ENCODE data around the gene ACAD8.
A peak's percentile ranks its signal among the peaks of the same experiment; 100 is the strongest.
"Not testable (repeated sequence)": the region's sequence is repeated elsewhere in the genome, so short reads cannot be mapped to it uniquely, and the experiment has no call there.

The ACAD8 gene

GRCh38 chr11:134267966-134268365 lies 14.6 kb downstream of the ACAD8 start:
- DNase-seq: no peak

GRCh38 chr11:134270250-134270714 lies 16.9 kb downstream of the ACAD8 start:
- peak in 1 of 2 experiments; percentile 12 for DNase-seq

GRCh38 chr11:134271978-134272377 lies 18.6 kb downstream of the ACAD8 start:
- no peak for DNase-seq

- DNase-seq: peak; percentile 21 to 34
These were observed 19.3 kb downstream of the ACAD8 start for GRCh38 chr11:134272381-134273316.

- DNase-seq: no peak
These were observed 19.9 kb downstream of the ACAD8 start for GRCh38 chr11:134273317-134273712.

- DNase-seq: no peak
These were observed 21.8 kb downstream of the ACAD8 start for GRCh38 chr11:134275188-134275533.

- no peak for DNase-seq
These were observed 22.4 kb downstream of the ACAD8 start, which contains the start of gene GLB1L3 for GRCh38 chr11:134275534-134276395. GLB1L3 (plus strand) TSS chr11:134276379; CDS start chr11:134276741, 362 bp downstream.

- no peak for DNase-seq
These were observed 23.2 kb downstream of the ACAD8 start for GRCh38 chr11:134276396-134277182.

GRCh38 chr11:134277183-134278001 lies 24.0 kb downstream of the ACAD8 start:
- no peak for DNase-seq

- no peak for DNase-seq
These were observed 25.0 kb downstream of the ACAD8 start for GRCh38 chr11:134278356-134278755.

GRCh38 chr11:134281635-134282034 lies 28.3 kb downstream of the ACAD8 start:
- not testable (repeated sequence) for DNase-seq

- DNase-seq: no peak
These were observed 29.0 kb downstream of the ACAD8 start for GRCh38 chr11:134282121-134283045.

GRCh38 chr11:134283461-134284230 lies 30.3 kb downstream of the ACAD8 start:
- DNase-seq: no peak

GRCh38 chr11:134284349-134284748 lies 31.0 kb downstream of the ACAD8 start:
- DNase-seq: not testable (repeated sequence)

- no peak for DNase-seq
These were observed 34.2 kb downstream of the ACAD8 start for GRCh38 chr11:134287561-134287960.

GRCh38 chr11:134288486-134288885 lies 35.1 kb downstream of the ACAD8 start:
- no peak for DNase-seq

- no peak for DNase-seq
These were observed 35.8 kb downstream of the ACAD8 start for GRCh38 chr11:134289167-134289566.

GRCh38 chr11:134289789-134290188 lies 36.4 kb downstream of the ACAD8 start:
- DNase-seq: no peak

GRCh38 chr11:134290646-134291045 lies 37.3 kb downstream of the ACAD8 start:
- DNase-seq: no peak

GRCh38 chr11:134291196-134291595 lies 37.8 kb downstream of the ACAD8 start:
- no peak for DNase-seq

Measured in SHP77 (cell line).